Measurements from ENCODE around the gene RTF2.

GRCh38 chr20:56516631-56517030 lies 48.2 kb downstream of the RTF2 start:
- TF ChIP-seq ZBTB7A (IDR thresholded peaks at IDR 0.05; ENCODE audit: low read depth), result no peak
- no peak for TF ChIP-seq EP300 (IDR thresholded peaks at IDR 0.05; ENCODE audit: borderline replicate concordance)
- TF ChIP-seq YY1 (IDR thresholded peaks at IDR 0.05; ENCODE audit: low read depth), result no peak
- no peak for TF ChIP-seq CEBPB (IDR thresholded peaks at IDR 0.05)
- TF ChIP-seq REST (IDR thresholded peaks at IDR 0.05; ENCODE audit: low read depth), result no peak
- TF ChIP-seq TCF12 (IDR thresholded peaks at IDR 0.05; ENCODE audit: low read depth), result no peak
- no peak for TF ChIP-seq NFIC (IDR thresholded peaks at IDR 0.05)
- no peak for TF ChIP-seq RAD21 (IDR thresholded peaks at IDR 0.05; ENCODE audit: low read depth)
- TF ChIP-seq FOXM1 (IDR thresholded peaks at IDR 0.05; ENCODE audit: borderline replicate concordance, low read depth), result no peak
- TF ChIP-seq USF1 (IDR thresholded peaks at IDR 0.05), result no peak
- no peak for TF ChIP-seq CREB1 (IDR thresholded peaks at IDR 0.05; ENCODE audit: low read depth)
- no peak for TF ChIP-seq TAF1 (IDR thresholded peaks at IDR 0.05; ENCODE audit: low read depth)
- TF ChIP-seq MAX (IDR thresholded peaks at IDR 0.05), result no peak

Measured in Ishikawa (cell line).